ENCODE results near the gene ZNF691.

ZNF691 gene

GRCh38 chr1:42825036-42825851 lies 21.2 kb upstream of the ZNF691 start:
- no peaks in the 10 kb centered on the region for H3K9me2 ChIP-seq (replicated peaks; ENCODE audit: low read depth, low read length)
- H4K20me1 ChIP-seq (ENCODE audit: insufficient read depth, low read length, poor library complexity, severe bottlenecking): no peaks in the 10 kb centered on the region
- H3K9ac ChIP-seq (ENCODE audit: low read depth, low read length, poor library complexity, severe bottlenecking): no peak overlapping the region
- no peaks in the 10 kb centered on the region for H3K79me2 ChIP-seq (ENCODE audit: insufficient read depth, low read length)
- H3F3A ChIP-seq (ENCODE audit: low read depth): no peaks in the 10 kb centered on the region
- H3K4me3 ChIP-seq (ENCODE audit: low read length, poor library complexity, severe bottlenecking): no peak overlapping the region
- H3K4me1 ChIP-seq (ENCODE audit: insufficient read depth, low read length, poor library complexity, severe bottlenecking): peaks cover 17% of the 10 kb centered on the region
- H3K9me3 ChIP-seq (ENCODE audit: insufficient read depth, low read depth, low read length): no peaks in the 10 kb centered on the region
- H3K36me3 ChIP-seq (ENCODE audit: insufficient read depth, low read length): no peaks in the 10 kb centered on the region
- H3K27me3 ChIP-seq (ENCODE audit: insufficient read depth, low read length, poor library complexity, severe bottlenecking): no peaks in the 10 kb centered on the region
- TF ChIP-seq, protein P1, sequence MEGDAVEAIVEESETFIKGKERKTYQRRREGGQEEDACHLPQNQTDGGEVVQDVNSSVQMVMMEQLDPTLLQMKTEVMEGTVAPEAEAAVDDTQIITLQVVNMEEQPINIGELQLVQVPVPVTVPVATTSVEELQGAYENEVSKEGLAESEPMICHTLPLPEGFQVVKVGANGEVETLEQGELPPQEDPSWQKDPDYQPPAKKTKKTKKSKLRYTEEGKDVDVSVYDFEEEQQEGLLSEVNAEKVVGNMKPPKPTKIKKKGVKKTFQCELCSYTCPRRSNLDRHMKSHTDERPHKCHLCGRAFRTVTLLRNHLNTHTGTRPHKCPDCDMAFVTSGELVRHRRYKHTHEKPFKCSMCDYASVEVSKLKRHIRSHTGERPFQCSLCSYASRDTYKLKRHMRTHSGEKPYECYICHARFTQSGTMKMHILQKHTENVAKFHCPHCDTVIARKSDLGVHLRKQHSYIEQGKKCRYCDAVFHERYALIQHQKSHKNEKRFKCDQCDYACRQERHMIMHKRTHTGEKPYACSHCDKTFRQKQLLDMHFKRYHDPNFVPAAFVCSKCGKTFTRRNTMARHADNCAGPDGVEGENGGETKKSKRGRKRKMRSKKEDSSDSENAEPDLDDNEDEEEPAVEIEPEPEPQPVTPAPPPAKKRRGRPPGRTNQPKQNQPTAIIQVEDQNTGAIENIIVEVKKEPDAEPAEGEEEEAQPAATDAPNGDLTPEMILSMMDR (conservative IDR thresholded peaks at IDR 0.05; ENCODE audit: low read length): no peak
- no peak for TF ChIP-seq EZH2phosphoT487 (IDR thresholded peaks at IDR 0.05; ENCODE audit: borderline replicate concordance)
- H2AFZ ChIP-seq (ENCODE audit: low read length): no peak overlapping the region
- H3K4me2 ChIP-seq (ENCODE audit: low read depth, low read length, poor library complexity, severe bottlenecking): no peak overlapping the region

DNA sequence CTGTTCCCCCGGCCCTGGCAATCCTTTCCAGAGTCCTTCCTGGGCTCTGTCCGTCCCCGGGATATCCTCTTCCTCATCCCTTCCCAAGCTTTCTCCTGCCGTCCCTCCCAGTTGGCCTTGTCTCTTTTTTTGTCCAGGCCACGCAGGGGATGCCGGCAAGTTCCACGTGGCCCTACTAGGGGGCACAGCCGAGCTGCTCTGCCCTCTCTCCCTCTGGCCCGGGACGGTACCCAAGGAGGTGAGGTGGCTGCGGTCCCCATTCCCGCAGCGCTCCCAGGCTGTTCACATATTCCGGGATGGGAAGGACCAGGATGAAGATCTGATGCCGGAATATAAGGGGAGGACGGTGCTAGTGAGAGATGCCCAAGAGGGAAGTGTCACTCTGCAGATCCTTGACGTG lies 15.8 kb upstream of the ZNF691 start:
- H2AFZ ChIP-seq (ENCODE audit: low read length): no peak overlapping the region
- H3K9me3 ChIP-seq (ENCODE audit: insufficient read depth, low read depth, low read length): no peaks in the 10 kb centered on the region
- H4K20me1 ChIP-seq (ENCODE audit: insufficient read depth, low read length, poor library complexity, severe bottlenecking): no peaks in the 10 kb centered on the region
- H3K4me3 ChIP-seq (ENCODE audit: low read length, poor library complexity, severe bottlenecking): no peak overlapping the region
- H3K4me1 ChIP-seq (ENCODE audit: insufficient read depth, low read length, poor library complexity, severe bottlenecking): no peaks in the 10 kb centered on the region
- TF ChIP-seq EZH2phosphoT487 (IDR thresholded peaks at IDR 0.05; ENCODE audit: borderline replicate concordance): no peak
- TF ChIP-seq, protein P1 (conservative IDR thresholded peaks at IDR 0.05; ENCODE audit: low read length): no peak
- H3F3A ChIP-seq (ENCODE audit: low read depth): no peaks in the 10 kb centered on the region
- H3K79me2 ChIP-seq (ENCODE audit: insufficient read depth, low read length): no peaks in the 10 kb centered on the region
- H3K9ac ChIP-seq (ENCODE audit: low read depth, low read length, poor library complexity, severe bottlenecking): no peak overlapping the region
- no peak overlapping the region for H3K4me2 ChIP-seq (ENCODE audit: low read depth, low read length, poor library complexity, severe bottlenecking)
- no peaks in the 10 kb centered on the region for H3K27me3 ChIP-seq (ENCODE audit: insufficient read depth, low read length, poor library complexity, severe bottlenecking)
- no peaks in the 10 kb centered on the region for H3K36me3 ChIP-seq (ENCODE audit: insufficient read depth, low read length)
- no peaks in the 10 kb centered on the region for H3K9me2 ChIP-seq (replicated peaks; ENCODE audit: low read depth, low read length)

GRCh38 chr1:42831273-42831672 lies 15.1 kb upstream of the ZNF691 start:
- Histone ChIP-seq H2AFZ (ENCODE audit: low read length) (no peak overlapping the region), H3K4me2 (ENCODE audit: low read depth, low read length, poor library complexity, severe bottlenecking) (no peak overlapping the region), H3F3A (ENCODE audit: low read depth) (no peaks in the 10 kb centered on the region), H4K20me1 (ENCODE audit: insufficient read depth, low read length, poor library complexity, severe bottlenecking) (no peaks in the 10 kb centered on the region), H3K36me3 (ENCODE audit: insufficient read depth, low read length) (no peaks in the 10 kb centered on the region), H3K79me2 (ENCODE audit: insufficient read depth, low read length) (no peaks in the 10 kb centered on the region), H3K27me3 (ENCODE audit: insufficient read depth, low read length, poor library complexity, severe bottlenecking) (no peaks in the 10 kb centered on the region), H3K9me3 (ENCODE audit: insufficient read depth, low read depth, low read length) (no peaks in the 10 kb centered on the region), H3K9ac (ENCODE audit: low read depth, low read length, poor library complexity, severe bottlenecking) (no peak overlapping the region), H3K4me1 (ENCODE audit: insufficient read depth, low read length, poor library complexity, severe bottlenecking) (no peaks in the 10 kb centered on the region), H3K4me3 (ENCODE audit: low read length, poor library complexity, severe bottlenecking) (no peak overlapping the region), H3K9me2 (replicated peaks; ENCODE audit: low read depth, low read length) (no peaks in the 10 kb centered on the region)
- TF ChIP-seq, protein P1 (conservative IDR thresholded peaks at IDR 0.05; ENCODE audit: low read length): no peak
- TF ChIP-seq EZH2phosphoT487 (IDR thresholded peaks at IDR 0.05; ENCODE audit: borderline replicate concordance): no peak
